GM18909 (cell line): Measurements from ENCODE around the gene BPIFB4.

Source experiments
- ATAC-seq: cut with Tn5 transposase; IDR thresholded peaks from one replicate; pipeline ENCODE4 v1.9.1; 2021; ENCODE audit warnings: mild to moderate bottlenecking; ENCODE audit not compliant: unreplicated experiment, poor library complexity

The BPIFB4 gene

DNA sequence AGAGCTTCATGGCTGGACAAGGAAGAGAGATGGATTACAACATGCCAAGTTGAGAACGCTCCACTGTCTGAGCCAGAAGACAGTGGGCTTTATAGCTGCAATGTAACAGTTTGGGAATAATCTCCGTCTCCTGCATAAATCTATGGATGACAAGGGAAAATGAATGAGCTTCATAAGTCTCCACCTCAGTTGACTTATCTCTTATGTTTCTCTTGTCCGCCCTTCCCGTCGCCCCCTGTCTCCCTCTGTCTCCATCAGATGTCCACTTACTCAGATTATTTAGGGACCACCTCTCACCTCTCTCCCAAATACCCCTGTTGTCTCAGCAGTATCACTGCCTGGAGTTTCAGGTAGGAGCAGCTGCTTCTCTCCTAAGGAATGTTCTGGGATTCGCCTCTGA lies 74.8 kb downstream of the BPIFB4 start:
- no peak for ATAC-seq

DNA sequence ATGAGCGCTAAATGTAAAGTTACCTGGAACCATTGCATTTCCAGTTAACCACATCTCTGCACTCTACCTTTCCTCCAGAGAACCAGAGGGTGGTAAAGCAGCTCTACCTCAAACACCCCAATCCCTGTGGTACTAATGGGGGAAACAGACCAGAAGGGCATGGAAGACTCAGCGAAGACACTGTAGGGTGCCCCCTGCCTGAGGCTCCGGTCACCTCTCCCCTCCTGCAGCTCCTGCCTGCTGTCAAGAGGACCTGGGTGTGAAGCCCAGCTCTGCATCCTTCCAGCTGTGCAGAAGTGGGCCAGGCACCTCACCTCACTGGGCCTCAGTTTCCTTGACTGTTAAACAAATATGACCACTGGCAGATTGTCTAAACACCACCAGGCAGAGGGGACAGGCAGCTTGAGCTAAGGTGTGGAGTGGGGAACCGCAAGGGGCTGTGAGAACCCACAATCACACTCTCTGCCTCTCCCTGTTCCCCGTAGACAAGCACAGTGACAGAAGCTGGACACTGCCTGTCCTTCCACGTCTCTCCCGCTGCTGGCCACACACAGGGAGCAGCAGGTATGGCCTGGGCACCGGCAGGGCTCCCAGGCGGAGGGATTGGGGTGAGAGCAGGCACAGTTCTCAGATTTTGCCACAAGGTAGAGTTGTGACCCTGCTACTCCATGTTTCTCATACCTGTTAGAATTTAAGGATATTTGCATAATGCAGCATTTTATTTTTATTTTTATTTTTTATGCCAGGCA lies 79.4 kb downstream of the BPIFB4 start:
- ATAC-seq = no peak

DNA sequence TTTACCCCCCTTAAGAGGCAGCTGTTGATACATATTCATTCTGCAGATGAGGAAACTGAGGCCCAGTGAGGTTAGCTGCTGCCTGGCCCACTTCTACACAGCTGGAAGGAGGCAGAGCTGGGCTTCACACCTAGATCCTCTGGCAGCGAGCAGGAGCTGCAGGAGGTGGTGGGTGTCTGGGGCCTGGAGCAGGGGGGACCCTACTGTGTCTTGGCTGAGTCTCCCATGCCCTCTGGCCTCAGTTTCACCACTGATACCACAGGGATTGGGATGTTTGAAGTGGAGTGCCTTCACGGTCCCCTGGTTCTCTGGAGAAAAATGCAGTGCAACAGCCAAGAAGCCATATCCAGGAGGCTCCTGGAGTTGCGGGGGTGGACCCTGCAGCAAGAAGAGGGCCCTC lies 80.3 kb downstream of the BPIFB4 start:
- ATAC-seq = no peak

DNA sequence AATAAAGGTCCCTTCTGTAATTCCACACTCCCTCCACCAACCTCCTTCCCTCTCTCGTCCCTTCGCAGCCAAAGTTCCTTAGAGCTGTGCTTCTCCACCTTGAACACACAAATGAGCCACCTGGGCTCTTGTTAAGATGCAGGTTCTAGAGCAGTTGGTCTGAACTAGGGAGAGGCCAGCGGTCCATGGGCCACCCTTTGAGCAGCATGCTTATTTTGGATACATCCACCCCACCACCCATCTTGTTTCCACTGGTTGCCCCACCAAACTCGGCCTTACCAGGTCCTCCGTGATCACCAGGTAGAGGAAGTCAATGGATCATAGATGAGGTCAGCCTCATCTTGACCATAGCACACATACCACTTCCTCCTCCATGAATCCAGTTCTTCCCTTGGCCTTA lies 81.2 kb downstream of the BPIFB4 start:
- no peak for ATAC-seq
